ENCODE results near the gene BEND2.

DNA sequence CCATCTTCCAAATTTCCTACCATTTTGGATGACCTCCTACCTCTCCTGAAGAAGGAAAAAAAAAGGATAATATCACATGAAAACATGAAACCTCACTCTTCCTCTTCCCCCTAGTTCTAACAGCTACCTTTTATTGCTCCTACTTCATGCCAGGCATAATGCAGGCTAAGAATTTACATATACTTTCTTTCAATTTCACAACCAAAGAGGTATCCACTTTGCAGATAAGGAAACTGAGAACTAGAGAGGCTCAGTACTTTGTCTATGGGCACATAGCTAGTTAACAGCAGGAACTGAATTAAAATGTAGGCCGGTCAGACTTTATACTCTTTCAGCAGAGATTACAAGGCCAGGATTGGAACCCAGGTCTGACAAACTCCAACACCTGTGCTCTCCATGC is 34.4 kb upstream of the BEND2 start:
- TF ChIP-seq, protein P1, sequence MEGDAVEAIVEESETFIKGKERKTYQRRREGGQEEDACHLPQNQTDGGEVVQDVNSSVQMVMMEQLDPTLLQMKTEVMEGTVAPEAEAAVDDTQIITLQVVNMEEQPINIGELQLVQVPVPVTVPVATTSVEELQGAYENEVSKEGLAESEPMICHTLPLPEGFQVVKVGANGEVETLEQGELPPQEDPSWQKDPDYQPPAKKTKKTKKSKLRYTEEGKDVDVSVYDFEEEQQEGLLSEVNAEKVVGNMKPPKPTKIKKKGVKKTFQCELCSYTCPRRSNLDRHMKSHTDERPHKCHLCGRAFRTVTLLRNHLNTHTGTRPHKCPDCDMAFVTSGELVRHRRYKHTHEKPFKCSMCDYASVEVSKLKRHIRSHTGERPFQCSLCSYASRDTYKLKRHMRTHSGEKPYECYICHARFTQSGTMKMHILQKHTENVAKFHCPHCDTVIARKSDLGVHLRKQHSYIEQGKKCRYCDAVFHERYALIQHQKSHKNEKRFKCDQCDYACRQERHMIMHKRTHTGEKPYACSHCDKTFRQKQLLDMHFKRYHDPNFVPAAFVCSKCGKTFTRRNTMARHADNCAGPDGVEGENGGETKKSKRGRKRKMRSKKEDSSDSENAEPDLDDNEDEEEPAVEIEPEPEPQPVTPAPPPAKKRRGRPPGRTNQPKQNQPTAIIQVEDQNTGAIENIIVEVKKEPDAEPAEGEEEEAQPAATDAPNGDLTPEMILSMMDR (conservative IDR thresholded peaks at IDR 0.05; ENCODE audit: low read length), result no peak
- TF ChIP-seq EZH2phosphoT487 (IDR thresholded peaks at IDR 0.05; ENCODE audit: borderline replicate concordance, low read depth, low read length), result no peak
